Measurements from ENCODE around the gene CKAP2.

The CKAP2 gene

GRCh38 chr13:52412128-52412527 lies 43.1 kb upstream of the CKAP2 start:
- peak overlapping the region; percentile 63 for H3K27ac ChIP-seq
- ChIA-PET CTCF (interaction anchor here (0.7 to 1.3 kb wide), 2 partner anchors 38 to 1209 kb away, joined by 4 read pairs; partner anchors contain the start of gene VPS36), POLR2A (ENCODE audit: low non-redundant PET) (no interaction called here)
- no peak for DNase-seq (ENCODE audit: low spot score)
- no peak for TF ChIP-seq CTCF (conservative IDR thresholded peaks at IDR 0.05; ENCODE audit: low read depth)

GRCh38 chr13:52414051-52414450 lies 41.2 kb upstream of the CKAP2 start:
- no peak for DNase-seq (ENCODE audit: low spot score)
- TF ChIP-seq CTCF (conservative IDR thresholded peaks at IDR 0.05; ENCODE audit: low read depth), result no peak
- H3K27ac ChIP-seq, result peak overlapping the region; percentile 99
- POLR2A ChIA-PET (ENCODE audit: low non-redundant PET), result no interaction called here
- CTCF ChIA-PET, result no interaction called here

GRCh38 chr13:52414963-52415362 lies 40.3 kb upstream of the CKAP2 start:
- POLR2A ChIA-PET (ENCODE audit: low non-redundant PET), result no interaction called here
- H3K27ac ChIP-seq, result peak overlapping the region; percentile 99
- DNase-seq (ENCODE audit: low spot score), result peak; percentile 83
- CTCF ChIA-PET, result interaction anchor here (0.6 to 1.4 kb wide), 2 partner anchors 36 to 560 kb away, joined by 3 to 9 read pairs; partner anchors contain the start of gene VPS36
- no peak for TF ChIP-seq CTCF (conservative IDR thresholded peaks at IDR 0.05; ENCODE audit: low read depth)

- no peak for DNase-seq (ENCODE audit: low spot score)
- H3K27ac ChIP-seq, result no peak overlapping the region
- CTCF ChIA-PET, result no interaction called here
- POLR2A ChIA-PET (ENCODE audit: low non-redundant PET), result no interaction called here
- no peak for TF ChIP-seq CTCF (conservative IDR thresholded peaks at IDR 0.05; ENCODE audit: low read depth)
These were observed 36.2 kb upstream of the CKAP2 start for GRCh38 chr13:52419080-52419479.

GRCh38 chr13:52421216-52421615 lies 34.1 kb upstream of the CKAP2 start:
- no peak overlapping the region for H3K27ac ChIP-seq
- CTCF ChIA-PET, result interaction anchor here (0.6 kb wide), 1 partner anchor 169 kb away, joined by 3 read pairs; no protein-coding TSS in a partner anchor
- TF ChIP-seq CTCF (conservative IDR thresholded peaks at IDR 0.05; ENCODE audit: low read depth), result no peak
- no peak for DNase-seq (ENCODE audit: low spot score)
- POLR2A ChIA-PET (ENCODE audit: low non-redundant PET), result interaction anchor here (0.7 kb wide), 1 partner anchor 8 kb away, joined by 7 read pairs; no protein-coding TSS in a partner anchor

- ChIA-PET POLR2A (ENCODE audit: low non-redundant PET) (no interaction called here), CTCF (no interaction called here)
- DNase-seq (ENCODE audit: low spot score), result peak; percentile 26
- H3K27ac ChIP-seq, result no peak overlapping the region
- no peak for TF ChIP-seq CTCF (conservative IDR thresholded peaks at IDR 0.05; ENCODE audit: low read depth)
These were observed 27.0 kb upstream of the CKAP2 start for GRCh38 chr13:52428295-52428694.

All from RWPE1 (cell line).